ENCODE measurements around the gene SEC22C.
A peak's percentile ranks its signal among the peaks of the same experiment; 100 is the strongest.
"Not testable (repeated sequence)": the region's sequence is repeated elsewhere in the genome, so short reads cannot be mapped to it uniquely, and the experiment has no call there.

SEC22C gene

DNA sequence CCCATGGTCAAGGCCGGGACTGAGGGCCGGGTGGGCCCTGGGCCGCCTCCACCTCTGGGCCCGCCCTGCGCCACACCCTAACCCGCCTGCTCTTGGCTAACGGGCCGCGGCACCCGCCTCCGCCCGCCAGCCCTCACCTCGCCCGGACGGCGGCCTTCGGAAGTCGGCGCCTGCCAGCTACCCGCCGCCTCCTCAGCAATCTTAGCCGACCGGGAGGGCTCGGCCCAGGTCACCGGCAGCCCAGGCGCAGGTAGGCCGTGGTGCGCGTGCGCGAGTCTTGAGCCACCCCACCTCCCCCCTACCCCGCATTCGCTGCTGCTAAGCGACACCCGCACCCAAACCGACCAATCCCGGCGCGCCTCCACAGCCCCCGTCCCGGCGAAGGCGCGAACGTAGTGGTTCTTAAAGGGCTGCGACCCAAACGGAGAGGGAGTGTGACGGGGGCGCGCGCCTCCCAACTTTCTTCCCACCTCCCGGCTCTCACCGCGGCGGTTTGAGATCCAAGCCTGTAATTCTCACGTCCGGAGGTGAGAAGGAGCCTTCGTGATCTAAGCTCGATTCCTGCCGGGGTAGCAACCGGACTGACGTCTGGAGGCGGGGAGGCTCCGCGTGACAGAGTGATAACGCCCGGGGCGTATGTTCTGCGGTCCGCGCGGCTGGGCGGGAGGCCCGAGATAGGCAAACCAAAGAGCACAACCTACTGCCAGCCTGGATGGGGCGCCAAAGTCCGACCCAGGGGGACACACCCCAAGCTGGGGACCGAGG is at the start of gene SEC22C:
Gene SEC22C, minus strand, starts transcription at position 259 of the 765 bp plus-strand sequence. CDS start 12,921 bp downstream, outside the sequence.
- DNase-seq (ENCODE audit: low read depth in 1 of 2, low spot score in 1 of 2) = peak; percentile 93

GRCh38 chr3:42613462-42613861 is 31.7 kb upstream of the SEC22C start:
- no peak for DNase-seq (ENCODE audit: low read depth in 1 of 2, low spot score in 1 of 2)

- DNase-seq (ENCODE audit: low read depth in 1 of 2, low spot score in 1 of 2) = no peak
Observed at GRCh38 chr3:42612928-42613327, 31.2 kb upstream of the SEC22C start.

DNA sequence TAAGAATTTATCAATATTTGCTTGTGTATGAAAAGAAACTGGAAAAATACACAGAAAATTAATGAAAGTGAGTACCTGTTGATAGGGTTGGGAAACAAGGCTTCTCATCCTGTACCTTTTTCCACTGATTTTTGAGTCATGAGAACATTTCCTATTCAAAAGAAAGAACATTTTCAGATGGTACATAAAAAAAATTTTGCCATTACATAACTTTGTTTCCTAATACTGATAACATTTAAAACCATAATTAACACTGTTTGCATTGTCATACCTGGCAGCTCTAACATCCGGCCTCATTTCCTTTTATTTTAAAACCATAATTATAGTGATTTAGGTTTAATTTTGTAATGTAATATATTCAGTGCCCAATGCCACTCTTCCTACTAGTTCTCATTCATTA is 30.4 kb upstream of the SEC22C start:
- DNase-seq (ENCODE audit: low read depth in 1 of 2, low spot score in 1 of 2) = no peak

DNA sequence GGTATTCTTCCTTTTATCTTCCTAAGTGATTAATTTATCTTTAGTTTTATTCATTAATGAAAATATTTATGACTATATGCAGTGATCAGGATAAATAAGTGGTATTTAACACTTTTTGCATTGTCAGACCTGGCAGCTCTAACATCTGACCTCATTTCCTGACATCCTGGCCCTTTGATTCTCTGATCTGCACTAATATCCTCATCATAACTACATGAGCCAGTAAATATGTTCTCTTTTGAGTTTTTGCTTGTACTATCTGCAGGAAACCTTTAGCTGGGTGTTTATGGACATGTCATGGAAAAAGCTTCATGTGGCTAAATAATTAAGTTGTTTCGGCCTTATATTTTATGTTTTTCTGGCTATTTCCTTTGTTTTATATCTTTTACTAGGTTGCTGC is 29.2 kb upstream of the SEC22C start:
- no peak for DNase-seq (ENCODE audit: low read depth in 1 of 2, low spot score in 1 of 2)

GRCh38 chr3:42608581-42608980 is 26.8 kb upstream of the SEC22C start:
- DNase-seq (ENCODE audit: low read depth in 1 of 2, low spot score in 1 of 2) = no peak

- no peak for DNase-seq (ENCODE audit: low read depth in 1 of 2, low spot score in 1 of 2)
Observed at GRCh38 chr3:42605546-42606173, 23.9 kb upstream of the SEC22C start.

GRCh38 chr3:42602961-42603360 is 21.2 kb upstream of the SEC22C start:
- no peak for DNase-seq (ENCODE audit: low read depth in 1 of 2, low spot score in 1 of 2)

DNA sequence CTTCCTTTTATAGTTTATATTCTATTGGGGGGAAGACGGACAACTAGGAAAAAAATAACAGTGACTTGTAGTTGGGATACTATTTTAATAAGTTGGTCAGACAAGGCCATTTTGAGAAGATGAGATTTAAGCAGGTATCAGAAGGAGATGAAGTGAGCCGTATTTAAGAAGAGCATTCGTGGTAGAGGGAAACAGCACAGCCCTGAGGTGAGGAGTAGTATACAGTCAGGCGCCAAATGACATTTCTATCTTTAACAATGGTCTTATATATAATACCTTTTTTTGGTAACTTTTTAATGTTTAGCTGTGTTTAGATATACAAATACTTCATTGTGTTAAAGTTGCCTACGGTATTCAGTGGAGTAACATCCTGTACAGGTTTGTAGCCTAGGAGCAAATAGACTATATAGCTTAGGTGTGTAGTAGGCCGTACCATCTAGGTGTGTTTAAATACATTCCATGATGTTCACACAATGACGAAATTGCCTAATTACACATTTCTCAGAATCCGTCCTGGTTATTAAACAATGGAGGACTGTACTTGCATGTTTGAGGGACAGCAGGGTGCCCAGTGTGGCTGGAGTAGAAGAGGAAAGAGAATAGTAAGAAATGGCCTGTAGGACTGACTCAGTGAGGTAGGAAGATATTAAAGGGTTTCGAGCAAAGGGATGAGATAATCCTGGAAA is 20.3 kb upstream of the SEC22C start:
- DNase-seq (ENCODE audit: low read depth in 1 of 2, low spot score in 1 of 2) = no peak

DNA sequence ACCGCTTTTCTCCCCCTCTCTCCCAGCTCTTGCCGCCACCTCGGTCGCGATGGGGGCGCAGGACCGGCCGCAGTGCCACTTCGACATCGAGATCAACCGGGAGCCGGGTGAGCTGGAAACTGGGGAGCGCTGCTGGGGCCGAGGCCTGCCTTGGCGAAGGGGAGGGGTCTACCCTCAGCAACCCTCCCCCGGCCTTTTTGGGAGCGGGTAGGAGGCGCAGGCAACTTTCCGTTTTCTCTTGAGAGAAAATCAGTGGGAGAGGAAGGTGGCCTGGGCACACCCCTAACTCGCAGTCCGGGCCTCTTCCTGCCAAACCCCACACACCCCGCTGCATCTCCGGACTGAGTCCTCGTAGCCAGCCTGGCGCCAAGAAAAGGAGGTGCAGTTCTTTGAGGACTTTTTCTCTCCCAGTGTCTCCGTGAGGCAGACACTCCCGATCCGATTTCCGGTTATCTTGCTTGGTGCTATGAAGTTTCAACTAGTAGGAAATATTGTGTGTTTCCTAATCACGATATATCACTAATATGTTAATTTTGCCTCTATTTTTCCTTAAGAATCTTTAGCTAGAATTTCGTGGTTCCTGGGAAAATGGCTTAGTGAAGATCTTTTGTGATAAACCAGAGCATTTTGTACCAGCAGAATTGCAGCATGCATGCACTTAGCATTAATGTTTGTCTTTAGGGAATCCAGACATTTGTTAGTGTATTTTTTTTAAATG is 19.4 kb upstream of the SEC22C start:
- DNase-seq (ENCODE audit: low read depth in 1 of 2, low spot score in 1 of 2) = peak in 1 of 2 donors; percentile 41

DNA sequence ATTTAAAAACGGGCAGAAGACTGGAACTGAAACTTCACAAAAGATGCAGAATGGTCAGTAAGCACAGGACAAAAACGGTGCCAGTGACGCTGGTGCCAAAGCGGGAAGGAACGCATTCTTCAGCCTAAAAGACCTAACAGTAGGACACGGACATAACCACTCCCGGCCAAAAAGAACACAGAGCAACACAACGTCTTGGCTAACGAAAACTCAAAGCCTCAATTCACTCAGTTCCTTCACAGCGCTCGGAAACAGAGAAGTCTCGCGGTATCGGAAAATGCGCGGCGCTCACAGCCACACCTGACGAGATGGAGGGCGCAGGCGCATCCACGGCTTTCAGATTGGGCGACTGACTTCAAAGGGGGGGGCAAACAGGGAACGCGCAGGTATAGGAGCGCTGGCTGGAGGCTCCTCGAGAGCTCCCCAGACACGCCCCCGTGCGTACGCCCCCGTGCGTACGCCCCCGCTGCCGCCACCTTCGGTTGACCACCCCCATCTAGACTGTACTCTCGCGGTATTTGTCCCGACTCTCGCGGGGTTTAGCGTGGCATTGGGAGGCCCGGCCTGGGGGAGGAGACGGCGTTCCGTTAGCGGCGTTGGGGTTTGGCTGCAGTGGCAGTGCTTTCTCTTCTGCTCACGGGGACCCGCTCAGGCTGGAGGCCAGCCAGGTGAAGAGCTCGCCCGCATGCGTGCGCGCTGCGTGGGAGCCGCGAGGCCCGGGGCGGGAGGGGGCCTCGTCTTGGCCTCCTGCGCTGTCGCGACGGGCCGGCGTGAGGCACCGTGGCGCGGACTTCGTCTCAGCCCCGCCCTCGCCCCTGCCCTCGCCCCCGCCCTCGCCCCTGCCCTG is 18.6 kb upstream of the SEC22C start, which contains the start of gene NKTR:
Gene NKTR, plus strand, starts transcription at position 576 of the 847 bp plus-strand sequence. CDS start 321 bp downstream, outside the sequence.
- DNase-seq (ENCODE audit: low read depth in 1 of 2, low spot score in 1 of 2) = peak; percentile 99

GRCh38 chr3:42597098-42597497 is 15.3 kb upstream of the SEC22C start:
- DNase-seq (ENCODE audit: low read depth in 1 of 2, low spot score in 1 of 2) = not testable (repeated sequence)

DNA sequence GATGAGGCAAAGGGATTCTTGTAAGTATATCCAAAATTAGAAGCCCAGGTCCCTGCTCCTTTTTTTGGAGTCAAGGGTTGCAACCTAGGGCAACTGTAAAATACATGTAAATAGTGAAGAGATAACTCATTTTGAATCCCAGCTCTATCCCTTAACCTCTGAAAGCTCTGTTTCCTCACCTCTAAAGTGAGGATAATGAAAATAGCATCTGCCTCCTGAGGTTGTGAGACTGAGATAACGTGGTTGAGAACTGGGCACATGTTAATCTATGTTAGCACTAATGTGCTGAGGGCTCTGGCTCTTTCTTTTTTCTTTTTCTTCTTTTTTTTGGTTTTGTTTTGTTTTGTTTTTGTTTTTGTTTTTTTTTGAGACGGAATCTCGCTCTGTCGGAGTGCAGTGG is 13.9 kb upstream of the SEC22C start:
- no peak for DNase-seq (ENCODE audit: low read depth in 1 of 2, low spot score in 1 of 2)

DNA sequence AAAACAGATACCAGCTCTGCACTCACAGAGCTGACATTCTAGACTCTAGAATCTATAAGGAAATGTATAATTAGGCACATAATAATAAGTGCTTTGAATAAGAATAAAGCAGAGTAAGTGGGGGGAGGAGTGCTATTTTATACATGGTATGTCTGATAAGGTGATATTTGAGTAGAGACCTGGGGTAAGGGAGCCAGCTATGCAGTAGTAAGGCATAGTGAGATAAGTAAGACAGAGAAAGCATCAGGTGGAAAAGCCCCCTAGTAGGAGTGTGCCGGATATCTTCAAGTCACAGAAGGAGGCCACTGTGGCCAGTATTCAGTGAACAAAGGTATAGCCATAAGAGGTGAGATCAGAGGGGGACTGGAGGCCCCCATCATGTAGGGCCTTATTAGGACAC is 11.9 kb upstream of the SEC22C start:
- no peak for DNase-seq (ENCODE audit: low read depth in 1 of 2, low spot score in 1 of 2)

GRCh38 chr3:42591811-42592210 is 10.0 kb upstream of the SEC22C start:
- no peak for DNase-seq (ENCODE audit: low read depth in 1 of 2, low spot score in 1 of 2)

GRCh38 chr3:42590989-42591756 is 9.4 kb upstream of the SEC22C start:
- DNase-seq (ENCODE audit: low read depth in 1 of 2, low spot score in 1 of 2) = no peak

GRCh38 chr3:42589382-42590109 is 7.8 kb upstream of the SEC22C start:
- DNase-seq (ENCODE audit: low read depth in 1 of 2, low spot score in 1 of 2) = no peak

- no peak for DNase-seq (ENCODE audit: low read depth in 1 of 2, low spot score in 1 of 2)
Observed at GRCh38 chr3:42588625-42589024, 6.9 kb upstream of the SEC22C start.

- DNase-seq (ENCODE audit: low read depth in 1 of 2, low spot score in 1 of 2) = no peak
Observed at GRCh38 chr3:42582474-42583070, 805 bp upstream of the SEC22C start.

All from activated CD4-positive, alpha-beta T cell treated with anti-CD3 and anti-CD28 coated beads, Interleukin-2, amount 50 U/mL, for 24 hours (primary cell).